Measurements from ENCODE around the gene HSPA12B. TPM values are rescaled to one million over a fixed set of nuclear protein-coding genes. Genes with fewer than 3 reads are reported as not detected.

Gene HSPA12B
- total RNA-seq, 1 experiment from 2014 or later, result not detected

DNA sequence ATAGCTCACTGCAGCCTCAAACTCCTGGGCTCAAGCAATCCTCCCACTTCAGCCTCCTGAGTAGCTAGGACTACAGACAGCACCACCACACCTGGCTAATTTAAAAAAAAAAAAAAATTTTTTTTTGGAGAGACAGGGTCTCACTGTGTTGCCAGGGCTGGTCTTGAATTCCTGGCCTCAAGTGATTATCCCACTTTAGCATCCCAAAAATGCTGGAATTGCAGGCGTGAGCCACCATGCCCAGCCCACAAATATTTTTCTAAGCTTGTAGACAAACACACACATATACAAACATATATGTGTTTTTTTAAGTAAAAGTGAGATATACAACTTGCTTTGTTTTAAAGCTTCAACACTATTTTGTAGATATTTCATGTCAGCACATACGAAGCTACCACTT lies 10.8 kb downstream of the HSPA12B start:
- no peak for DNase-seq (ENCODE audit: low spot score)
- Histone ChIP-seq H3K9me3 (ENCODE audit: low read depth, low read length, poor library complexity, severe bottlenecking) (no peaks in the 10 kb centered on the region), H3K4me1 (ENCODE audit: insufficient read depth, low read length, poor library complexity, severe bottlenecking) (no peaks in the 10 kb centered on the region), H3K4me3 (ENCODE audit: low read depth, low read length, poor library complexity, severe bottlenecking) (no peak overlapping the region), H3K27ac (ENCODE audit: low read depth, low read length, poor library complexity, severe bottlenecking) (no peak overlapping the region), H3K36me3 (ENCODE audit: insufficient read depth, low read length, poor library complexity, severe bottlenecking) (no peaks in the 10 kb centered on the region), H3K27me3 (replicated peaks; ENCODE audit: insufficient read depth, low read depth, low read length, poor library complexity) (no peaks in the 10 kb centered on the region)
- ChIA-PET POLR2A (ENCODE audit: low non-redundant PET) (interaction anchor here (0.6 kb wide), 1 partner anchor 14 kb away, joined by 4 read pairs; no protein-coding TSS in a partner anchor), CTCF (interaction anchor here (0.7 kb wide), 2 partner anchors 10 to 476 kb away, joined by 3 to 4 read pairs; no protein-coding TSS in a partner anchor)
- no TSS peak for BruUV-seq (replicated peaks)
- intact Hi-C loops (cut with micrococcal nuclease; ENCODE audit: unreplicated experiment), result no loop called here
- TF ChIP-seq, protein P1, sequence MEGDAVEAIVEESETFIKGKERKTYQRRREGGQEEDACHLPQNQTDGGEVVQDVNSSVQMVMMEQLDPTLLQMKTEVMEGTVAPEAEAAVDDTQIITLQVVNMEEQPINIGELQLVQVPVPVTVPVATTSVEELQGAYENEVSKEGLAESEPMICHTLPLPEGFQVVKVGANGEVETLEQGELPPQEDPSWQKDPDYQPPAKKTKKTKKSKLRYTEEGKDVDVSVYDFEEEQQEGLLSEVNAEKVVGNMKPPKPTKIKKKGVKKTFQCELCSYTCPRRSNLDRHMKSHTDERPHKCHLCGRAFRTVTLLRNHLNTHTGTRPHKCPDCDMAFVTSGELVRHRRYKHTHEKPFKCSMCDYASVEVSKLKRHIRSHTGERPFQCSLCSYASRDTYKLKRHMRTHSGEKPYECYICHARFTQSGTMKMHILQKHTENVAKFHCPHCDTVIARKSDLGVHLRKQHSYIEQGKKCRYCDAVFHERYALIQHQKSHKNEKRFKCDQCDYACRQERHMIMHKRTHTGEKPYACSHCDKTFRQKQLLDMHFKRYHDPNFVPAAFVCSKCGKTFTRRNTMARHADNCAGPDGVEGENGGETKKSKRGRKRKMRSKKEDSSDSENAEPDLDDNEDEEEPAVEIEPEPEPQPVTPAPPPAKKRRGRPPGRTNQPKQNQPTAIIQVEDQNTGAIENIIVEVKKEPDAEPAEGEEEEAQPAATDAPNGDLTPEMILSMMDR (conservative IDR thresholded peaks at IDR 0.05; ENCODE audit: low read depth, low read length), result no peak
- TF ChIP-seq EZH2 (IDR thresholded peaks at IDR 0.05; ENCODE audit: borderline replicate concordance, low read depth, low read length, poor library complexity, severe bottlenecking), result no peak

DNA sequence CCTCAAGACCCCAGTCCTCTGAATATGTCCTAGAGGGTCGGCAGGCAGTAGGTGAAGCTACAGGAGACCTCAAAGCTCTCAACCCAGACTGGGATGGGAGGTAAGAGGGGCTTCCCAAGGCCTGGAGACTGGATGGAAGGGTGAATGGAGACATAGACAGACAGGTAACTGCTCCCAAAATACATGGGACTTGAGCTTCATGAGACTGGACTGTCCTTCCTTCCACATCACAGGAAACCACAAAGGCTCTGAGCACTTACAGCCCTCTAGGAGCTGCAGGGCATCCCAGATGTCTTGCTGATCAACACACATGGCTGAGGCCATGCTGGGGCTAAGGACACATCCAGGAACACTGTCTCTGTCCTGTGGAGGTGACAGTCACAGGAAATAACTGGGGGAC lies 11.6 kb downstream of the HSPA12B start:
- ChIA-PET CTCF (interaction anchor here (0.5 to 1.1 kb wide), 2 partner anchors 47 to 80 kb away, joined by 4 to 10 read pairs; no protein-coding TSS in a partner anchor), POLR2A (ENCODE audit: low non-redundant PET) (no interaction called here)
- Histone ChIP-seq H3K4me1 (ENCODE audit: insufficient read depth, low read length, poor library complexity, severe bottlenecking) (no peaks in the 10 kb centered on the region), H3K36me3 (ENCODE audit: insufficient read depth, low read length, poor library complexity, severe bottlenecking) (no peaks in the 10 kb centered on the region), H3K27me3 (replicated peaks; ENCODE audit: insufficient read depth, low read depth, low read length, poor library complexity) (no peaks in the 10 kb centered on the region), H3K27ac (ENCODE audit: low read depth, low read length, poor library complexity, severe bottlenecking) (no peak overlapping the region), H3K9me3 (ENCODE audit: low read depth, low read length, poor library complexity, severe bottlenecking) (no peaks in the 10 kb centered on the region), H3K4me3 (ENCODE audit: low read depth, low read length, poor library complexity, severe bottlenecking) (no peak overlapping the region)
- intact Hi-C loops (cut with micrococcal nuclease; ENCODE audit: unreplicated experiment), result no loop called here
- BruUV-seq (replicated peaks), result no TSS peak
- no peak for DNase-seq (ENCODE audit: low spot score)
- no peak for TF ChIP-seq EZH2 (IDR thresholded peaks at IDR 0.05; ENCODE audit: borderline replicate concordance, low read depth, low read length, poor library complexity, severe bottlenecking)
- TF ChIP-seq, protein P1 (conservative IDR thresholded peaks at IDR 0.05; ENCODE audit: low read depth, low read length), result no peak

DNA sequence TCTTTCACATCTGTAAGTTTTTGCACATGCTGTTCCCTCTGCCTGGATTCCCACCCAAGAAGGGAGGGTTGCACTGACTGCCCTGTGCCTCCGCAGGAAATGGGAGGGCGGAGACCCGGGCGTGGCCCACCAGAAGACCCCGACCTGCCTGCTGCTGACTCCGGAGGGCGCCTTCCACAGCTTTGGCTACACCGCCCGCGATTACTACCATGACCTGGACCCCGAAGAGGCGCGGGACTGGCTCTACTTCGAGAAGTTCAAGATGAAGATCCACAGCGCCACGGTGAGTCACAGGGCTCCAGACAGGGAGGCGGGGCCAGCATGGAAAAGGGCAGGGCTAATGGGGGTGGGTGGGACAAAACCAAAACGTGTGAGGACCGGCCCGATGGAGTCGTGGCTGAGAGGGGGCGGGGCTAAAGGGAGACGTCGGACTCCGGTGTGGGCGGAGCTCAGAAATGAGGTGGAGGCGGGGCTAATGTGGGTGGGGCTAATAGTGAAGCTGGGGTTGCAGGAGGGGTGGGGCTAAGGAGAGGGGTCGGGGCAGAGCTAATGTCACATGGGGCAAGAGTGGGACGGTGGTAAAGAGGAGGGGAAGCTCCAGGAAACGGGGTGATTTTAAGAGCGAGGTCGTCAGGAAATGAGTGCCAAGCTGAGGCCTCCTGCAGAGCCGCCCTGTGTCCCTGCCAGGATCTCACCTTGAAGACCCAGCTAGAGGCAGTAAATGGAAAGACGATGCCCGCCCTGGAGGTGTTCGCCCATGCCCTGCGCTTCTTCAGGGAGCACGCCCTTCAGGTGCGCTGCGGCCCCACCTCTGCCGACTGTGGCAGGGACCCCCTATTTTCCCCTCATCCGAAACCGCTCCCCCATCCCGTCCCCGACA lies 12.6 kb downstream of the HSPA12B start:
- no peaks in the 10 kb centered on the region for H3K36me3 ChIP-seq (ENCODE audit: insufficient read depth, low read length, poor library complexity, severe bottlenecking)
- no peaks in the 10 kb centered on the region for H3K4me1 ChIP-seq (ENCODE audit: insufficient read depth, low read length, poor library complexity, severe bottlenecking)
- no peak overlapping the region for H3K27ac ChIP-seq (ENCODE audit: low read depth, low read length, poor library complexity, severe bottlenecking)
- ChIA-PET POLR2A (ENCODE audit: low non-redundant PET) (no interaction called here), CTCF (interaction anchor here (1.1 kb wide), 1 partner anchor 48 kb away, joined by 10 read pairs; no protein-coding TSS in a partner anchor)
- no TSS peak for BruUV-seq (replicated peaks)
- intact Hi-C loops (cut with micrococcal nuclease; ENCODE audit: unreplicated experiment), result no loop called here
- H3K4me3 ChIP-seq (ENCODE audit: low read depth, low read length, poor library complexity, severe bottlenecking), result no peak overlapping the region
- DNase-seq (ENCODE audit: low spot score), result peak; percentile 69
- no peak for TF ChIP-seq EZH2 (IDR thresholded peaks at IDR 0.05; ENCODE audit: borderline replicate concordance, low read depth, low read length, poor library complexity, severe bottlenecking)
- TF ChIP-seq, protein P1 (conservative IDR thresholded peaks at IDR 0.05; ENCODE audit: low read depth, low read length), result no peak
- H3K27me3 ChIP-seq (replicated peaks; ENCODE audit: insufficient read depth, low read depth, low read length, poor library complexity), result no peaks in the 10 kb centered on the region
- H3K9me3 ChIP-seq (ENCODE audit: low read depth, low read length, poor library complexity, severe bottlenecking), result no peaks in the 10 kb centered on the region

Measured in A673 (cell line).